ENCODE results near the gene CLK3. TPM values are rescaled to one million over a fixed set of nuclear protein-coding genes. Genes with fewer than 3 reads are reported as not detected.

The CLK3 gene
- total and polyA plus RNA-seq, 2 of the 13 experiments (the other 11 are each of a cell fraction or from before 2014, with no cell fraction given): 41.5 to 82.0 TPM

DNA sequence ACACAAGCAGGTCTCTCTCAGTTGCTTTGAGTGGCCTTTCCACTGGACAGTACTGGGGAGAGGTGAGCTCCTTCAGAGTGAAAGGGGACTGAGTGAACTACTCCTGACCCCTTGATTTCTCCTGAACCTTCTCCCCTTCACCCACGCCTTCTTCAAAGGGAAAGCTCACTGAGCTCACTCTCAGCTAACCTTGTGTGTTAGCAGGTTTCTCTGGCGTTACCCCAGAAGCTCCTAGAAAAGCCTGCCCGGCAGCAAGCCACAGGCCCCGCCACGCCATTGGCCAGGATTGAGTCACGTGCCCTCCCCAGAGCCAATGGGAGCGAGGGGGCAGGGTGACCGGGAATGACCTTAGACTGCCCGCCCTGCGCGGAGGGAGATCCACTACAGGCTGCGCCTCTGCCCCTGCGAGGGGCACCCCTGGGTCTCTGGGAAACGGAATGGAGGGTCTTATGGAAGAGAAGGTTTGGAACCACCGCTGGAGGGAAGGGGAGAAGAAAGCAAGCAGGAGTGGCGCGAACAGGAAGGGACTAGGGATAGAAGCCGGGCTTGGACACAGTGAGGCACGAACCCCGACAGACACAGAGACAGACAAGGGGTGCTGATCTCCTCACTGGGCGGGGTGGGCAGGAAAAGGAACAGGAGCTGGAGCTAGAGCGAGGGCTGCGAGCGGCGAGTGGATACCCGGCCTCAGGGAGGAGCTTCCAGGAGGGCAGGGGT is 17.4 kb upstream of the CLK3 start (continued):
- no peak for TF ChIP-seq ELK4 (CRISPR knock-in tag; IDR thresholded peaks at IDR 0.05; ENCODE audit: borderline replicate concordance)
- TF ChIP-seq ZNF557 (CRISPR knock-in tag; IDR thresholded peaks at IDR 0.05): no peak
- no peak for TF ChIP-seq NAIF1 (CRISPR knock-in tag; IDR thresholded peaks at IDR 0.05; ENCODE audit: borderline replicate concordance)
- no peak for TF ChIP-seq SP140L (CRISPR knock-in tag; IDR thresholded peaks at IDR 0.05; ENCODE audit: borderline replicate concordance)
- peak; percentile 38 for TF ChIP-seq THAP11 (CRISPR knock-in tag; IDR thresholded peaks at IDR 0.05)
- TF ChIP-seq CTCF (CRISPR knock-in tag; IDR thresholded peaks at IDR 0.05): peak; percentile 15; the same call in 1 of the 2 replicates
- peak; percentile 75; the same call in 1 of the 2 replicates for TF ChIP-seq PHF21A (CRISPR knock-in tag; IDR thresholded peaks at IDR 0.05)
- no peak for TF ChIP-seq FOSL1 (CRISPR knock-in tag; IDR thresholded peaks at IDR 0.05; ENCODE audit: borderline replicate concordance)
- TF ChIP-seq, protein P1, sequence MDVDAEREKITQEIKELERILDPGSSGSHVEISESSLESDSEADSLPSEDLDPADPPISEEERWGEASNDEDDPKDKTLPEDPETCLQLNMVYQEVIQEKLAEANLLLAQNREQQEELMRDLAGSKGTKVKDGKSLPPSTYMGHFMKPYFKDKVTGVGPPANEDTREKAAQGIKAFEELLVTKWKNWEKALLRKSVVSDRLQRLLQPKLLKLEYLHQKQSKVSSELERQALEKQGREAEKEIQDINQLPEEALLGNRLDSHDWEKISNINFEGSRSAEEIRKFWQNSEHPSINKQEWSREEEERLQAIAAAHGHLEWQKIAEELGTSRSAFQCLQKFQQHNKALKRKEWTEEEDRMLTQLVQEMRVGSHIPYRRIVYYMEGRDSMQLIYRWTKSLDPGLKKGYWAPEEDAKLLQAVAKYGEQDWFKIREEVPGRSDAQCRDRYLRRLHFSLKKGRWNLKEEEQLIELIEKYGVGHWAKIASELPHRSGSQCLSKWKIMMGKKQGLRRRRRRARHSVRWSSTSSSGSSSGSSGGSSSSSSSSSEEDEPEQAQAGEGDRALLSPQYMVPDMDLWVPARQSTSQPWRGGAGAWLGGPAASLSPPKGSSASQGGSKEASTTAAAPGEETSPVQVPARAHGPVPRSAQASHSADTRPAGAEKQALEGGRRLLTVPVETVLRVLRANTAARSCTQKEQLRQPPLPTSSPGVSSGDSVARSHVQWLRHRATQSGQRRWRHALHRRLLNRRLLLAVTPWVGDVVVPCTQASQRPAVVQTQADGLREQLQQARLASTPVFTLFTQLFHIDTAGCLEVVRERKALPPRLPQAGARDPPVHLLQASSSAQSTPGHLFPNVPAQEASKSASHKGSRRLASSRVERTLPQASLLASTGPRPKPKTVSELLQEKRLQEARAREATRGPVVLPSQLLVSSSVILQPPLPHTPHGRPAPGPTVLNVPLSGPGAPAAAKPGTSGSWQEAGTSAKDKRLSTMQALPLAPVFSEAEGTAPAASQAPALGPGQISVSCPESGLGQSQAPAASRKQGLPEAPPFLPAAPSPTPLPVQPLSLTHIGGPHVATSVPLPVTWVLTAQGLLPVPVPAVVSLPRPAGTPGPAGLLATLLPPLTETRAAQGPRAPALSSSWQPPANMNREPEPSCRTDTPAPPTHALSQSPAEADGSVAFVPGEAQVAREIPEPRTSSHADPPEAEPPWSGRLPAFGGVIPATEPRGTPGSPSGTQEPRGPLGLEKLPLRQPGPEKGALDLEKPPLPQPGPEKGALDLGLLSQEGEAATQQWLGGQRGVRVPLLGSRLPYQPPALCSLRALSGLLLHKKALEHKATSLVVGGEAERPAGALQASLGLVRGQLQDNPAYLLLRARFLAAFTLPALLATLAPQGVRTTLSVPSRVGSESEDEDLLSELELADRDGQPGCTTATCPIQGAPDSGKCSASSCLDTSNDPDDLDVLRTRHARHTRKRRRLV (CRISPR knock-in tag; IDR thresholded peaks at IDR 0.05): no peak
- no peak for TF ChIP-seq NFAT5 (CRISPR knock-in tag; IDR thresholded peaks at IDR 0.05)
- no peak for TF ChIP-seq STAG1 (CRISPR knock-in tag; IDR thresholded peaks at IDR 0.05)
- TF ChIP-seq KDM2A (CRISPR knock-in tag; IDR thresholded peaks at IDR 0.05; ENCODE audit: borderline replicate concordance, low read depth): peak; percentile 90; the same call in 1 of the 2 replicates
- peak; percentile 85; the same call in 1 of the 2 replicates for TF ChIP-seq ZNF275 (CRISPR knock-in tag; IDR thresholded peaks at IDR 0.05; ENCODE audit: borderline replicate concordance)
